ENCODE measurements around the gene IL15RA. TPM values are rescaled to one million over a fixed set of nuclear protein-coding genes. Genes with fewer than 3 reads are reported as not detected.

The IL15RA gene
- total and polyA plus RNA-seq, 7 experiments from 2014 or later = 2.9 to 24.9 (median 5.6) TPM

- ChIA-PET CTCF (no interaction called here), POLR2A (no interaction called here)
- Mint-ChIP-seq H3K27me3 (peaks cover 0 to 21% (median 6%) of the 10 kb centered on the region in 5 donors), H3K27ac (peak overlapping the region in 1 of 9 donors; percentile 64), H3K4me1 (peaks cover 12 to 37% (median 20%) of the 10 kb centered on the region in 7 donors), H3K4me3 (no peak overlapping the region), H3K36me3 (peaks cover 0 to 19% (median 0%) of the 10 kb centered on the region in 5 donors), H3K9me3 (peaks cover 0 to 13% (median 0%) of the 10 kb centered on the region in 11 donors)
- H3K36me3 ChIP-seq (ENCODE audit: control insufficient read depth in 2 of 3, insufficient read depth in 3 of 3, low read length in 3 of 3) = no peaks in the 10 kb centered on the region
- peaks cover 0 to 7% of the 10 kb centered on the region in 2 donors for H3K4me1 ChIP-seq (ENCODE audit: control insufficient read depth in 2 of 2, insufficient read depth in 2 of 2, low read length in 2 of 2)
- ATAC-seq (peak; percentile 40), DNase-seq (no peak)
- H3K9me3 ChIP-seq (ENCODE audit: control insufficient read depth in 2 of 3, low read length in 3 of 3) = peaks cover 0 to 4% (median 0%) of the 10 kb centered on the region in 3 experiments
- no peak overlapping the region for H3K27ac ChIP-seq (ENCODE audit: low read depth, low read length)
- intact Hi-C loops (cut with micrococcal nuclease) = no loop called here
- H3K27me3 ChIP-seq (ENCODE audit: control insufficient read depth in 2 of 2, insufficient read depth in 2 of 2, low read length in 2 of 2) = no peaks in the 10 kb centered on the region
- H3K4me3 ChIP-seq (ENCODE audit: low read length) = no peak overlapping the region
Observed at GRCh38 chr10:6002809-6003510, 25.6 kb upstream of the IL15RA start.

- Mint-ChIP-seq H3K27me3 (peaks cover 0 to 26% (median 6%) of the 10 kb centered on the region in 5 donors), H3K36me3 (peaks cover 0 to 1% (median 0%) of the 10 kb centered on the region in 5 donors), H3K9me3 (peaks cover 0 to 5% (median 0%) of the 10 kb centered on the region in 11 donors), H3K4me1 (peaks cover 10 to 32% (median 20%) of the 10 kb centered on the region in 7 donors), H3K4me3 (no peak overlapping the region), H3K27ac (peak overlapping the region in 1 of 9 donors; percentile 51)
- ChIA-PET POLR2A (no interaction called here), CTCF (no interaction called here)
- ATAC-seq (no peak), DNase-seq (no peak)
- Histone ChIP-seq H3K9me3 (ENCODE audit: control insufficient read depth in 2 of 3, low read length in 3 of 3) (no peaks in the 10 kb centered on the region), H3K4me1 (ENCODE audit: control insufficient read depth in 2 of 2, insufficient read depth in 2 of 2, low read length in 2 of 2) (peaks cover 0 to 7% of the 10 kb centered on the region in 2 donors), H3K27ac (ENCODE audit: low read depth, low read length) (no peak overlapping the region), H3K36me3 (ENCODE audit: control insufficient read depth in 2 of 3, insufficient read depth in 3 of 3, low read length in 3 of 3) (no peaks in the 10 kb centered on the region), H3K4me3 (ENCODE audit: low read length) (no peak overlapping the region), H3K27me3 (ENCODE audit: control insufficient read depth in 2 of 2, insufficient read depth in 2 of 2, low read length in 2 of 2) (no peaks in the 10 kb centered on the region)
- intact Hi-C loops (cut with micrococcal nuclease) = no loop called here
Observed at GRCh38 chr10:5999440-6000165, 22.3 kb upstream of the IL15RA start.

- no peak for DNase-seq
- peaks cover 5 to 17% (median 10%) of the 10 kb centered on the region in 7 donors for H3K4me1 Mint-ChIP-seq
- ChIA-PET POLR2A (no interaction called here), CTCF (interaction anchor here (0.9 kb wide), 1 partner anchor 18 kb away, joined by 3 read pairs; no protein-coding TSS in a partner anchor)
- no peaks in the 10 kb centered on the region for H3K36me3 ChIP-seq (ENCODE audit: control insufficient read depth in 2 of 3, insufficient read depth in 3 of 3, low read length in 3 of 3)
- peaks cover 0 to 7% (median 0%) of the 10 kb centered on the region in 3 experiments for H3K9me3 ChIP-seq (ENCODE audit: control insufficient read depth in 2 of 3, low read length in 3 of 3)
- peaks cover 0 to 4% of the 10 kb centered on the region in 2 donors for H3K27me3 ChIP-seq (ENCODE audit: control insufficient read depth in 2 of 2, insufficient read depth in 2 of 2, low read length in 2 of 2)
- H3K9me3 Mint-ChIP-seq = peaks cover 3 to 23% (median 7%) of the 10 kb centered on the region in 11 donors
- H3K4me3 ChIP-seq (ENCODE audit: low read length) = no peak overlapping the region
- H3K36me3 Mint-ChIP-seq = peaks cover 0 to 8% (median 6%) of the 10 kb centered on the region in 5 donors
- no peak overlapping the region for H3K27ac ChIP-seq (ENCODE audit: low read depth, low read length)
- peaks cover 0 to 44% (median 6%) of the 10 kb centered on the region in 5 donors for H3K27me3 Mint-ChIP-seq
- intact Hi-C loops (cut with micrococcal nuclease) = no loop called here
- ATAC-seq = no peak
- H3K4me3 Mint-ChIP-seq = no peak overlapping the region
- no peak overlapping the region for H3K27ac Mint-ChIP-seq
- peaks cover 0 to 6% of the 10 kb centered on the region in 2 donors for H3K4me1 ChIP-seq (ENCODE audit: control insufficient read depth in 2 of 2, insufficient read depth in 2 of 2, low read length in 2 of 2)
Observed at GRCh38 chr10:5996696-5997095, 19.4 kb upstream of the IL15RA start.

GRCh38 chr10:5992398-5992797 lies 15.1 kb upstream of the IL15RA start:
- Mint-ChIP-seq H3K27me3 (peaks cover 0 to 38% (median 0%) of the 10 kb centered on the region in 5 donors), H3K4me3 (no peak overlapping the region), H3K9me3 (peaks cover 5 to 31% (median 13%) of the 10 kb centered on the region in 11 donors), H3K36me3 (peaks cover 0 to 18% (median 11%) of the 10 kb centered on the region in 5 donors), H3K4me1 (peaks cover 0 to 13% (median 0%) of the 10 kb centered on the region in 7 donors), H3K27ac (no peak overlapping the region)
- Histone ChIP-seq H3K27ac (ENCODE audit: low read depth, low read length) (no peak overlapping the region), H3K4me3 (ENCODE audit: low read length) (no peak overlapping the region), H3K27me3 (ENCODE audit: control insufficient read depth in 2 of 2, insufficient read depth in 2 of 2, low read length in 2 of 2) (peaks cover 0 to 4% of the 10 kb centered on the region in 2 donors), H3K36me3 (ENCODE audit: control insufficient read depth in 2 of 3, insufficient read depth in 3 of 3, low read length in 3 of 3) (no peaks in the 10 kb centered on the region), H3K9me3 (ENCODE audit: control insufficient read depth in 2 of 3, low read length in 3 of 3) (peaks cover 0 to 10% (median 0%) of the 10 kb centered on the region in 3 experiments), H3K4me1 (ENCODE audit: control insufficient read depth in 2 of 2, insufficient read depth in 2 of 2, low read length in 2 of 2) (no peaks in the 10 kb centered on the region)
- intact Hi-C loops (cut with micrococcal nuclease) = no loop called here
- CTCF ChIA-PET = no interaction called here
- POLR2A ChIA-PET = no interaction called here
- ATAC-seq = no peak
- no peak for DNase-seq

- peaks cover 0 to 10% (median 0%) of the 10 kb centered on the region in 3 experiments for H3K9me3 ChIP-seq (ENCODE audit: control insufficient read depth in 2 of 3, low read length in 3 of 3)
- POLR2A ChIA-PET = no interaction called here
- CTCF ChIA-PET = no interaction called here
- Mint-ChIP-seq H3K27ac (no peak overlapping the region), H3K4me1 (peaks cover 0 to 14% (median 0%) of the 10 kb centered on the region in 7 donors), H3K9me3 (peaks cover 5 to 31% (median 13%) of the 10 kb centered on the region in 11 donors), H3K36me3 (peaks cover 0 to 18% (median 11%) of the 10 kb centered on the region in 5 donors), H3K4me3 (no peak overlapping the region), H3K27me3 (peaks cover 0 to 33% (median 0%) of the 10 kb centered on the region in 5 donors)
- no peak overlapping the region for H3K27ac ChIP-seq (ENCODE audit: low read depth, low read length)
- no peak for DNase-seq
- no peaks in the 10 kb centered on the region for H3K36me3 ChIP-seq (ENCODE audit: control insufficient read depth in 2 of 3, insufficient read depth in 3 of 3, low read length in 3 of 3)
- intact Hi-C loops (cut with micrococcal nuclease) = no loop called here
- no peaks in the 10 kb centered on the region for H3K4me1 ChIP-seq (ENCODE audit: control insufficient read depth in 2 of 2, insufficient read depth in 2 of 2, low read length in 2 of 2)
- H3K4me3 ChIP-seq (ENCODE audit: low read length) = no peak overlapping the region
- ATAC-seq = no peak
- peaks cover 0 to 4% of the 10 kb centered on the region in 2 donors for H3K27me3 ChIP-seq (ENCODE audit: control insufficient read depth in 2 of 2, insufficient read depth in 2 of 2, low read length in 2 of 2)
Observed at GRCh38 chr10:5991708-5992107, 14.4 kb upstream of the IL15RA start.

GRCh38 chr10:5989756-5990155 lies 12.4 kb upstream of the IL15RA start:
- Mint-ChIP-seq H3K9me3 (peaks cover 5 to 31% (median 12%) of the 10 kb centered on the region in 11 donors), H3K4me1 (peaks cover 0 to 14% (median 0%) of the 10 kb centered on the region in 7 donors), H3K36me3 (peaks cover 0 to 18% (median 11%) of the 10 kb centered on the region in 5 donors), H3K4me3 (no peak overlapping the region), H3K27me3 (peaks cover 0 to 20% (median 3%) of the 10 kb centered on the region in 5 donors), H3K27ac (no peak overlapping the region)
- ATAC-seq = no peak
- Histone ChIP-seq H3K27me3 (ENCODE audit: control insufficient read depth in 2 of 2, insufficient read depth in 2 of 2, low read length in 2 of 2) (peaks cover 0 to 4% of the 10 kb centered on the region in 2 donors), H3K27ac (ENCODE audit: low read depth, low read length) (no peak overlapping the region), H3K9me3 (ENCODE audit: control insufficient read depth in 2 of 3, low read length in 3 of 3) (peaks cover 0 to 10% (median 0%) of the 10 kb centered on the region in 3 experiments), H3K4me1 (ENCODE audit: control insufficient read depth in 2 of 2, insufficient read depth in 2 of 2, low read length in 2 of 2) (no peaks in the 10 kb centered on the region), H3K4me3 (ENCODE audit: low read length) (no peak overlapping the region), H3K36me3 (ENCODE audit: control insufficient read depth in 2 of 3, insufficient read depth in 3 of 3, low read length in 3 of 3) (no peaks in the 10 kb centered on the region)
- no peak for DNase-seq
- CTCF ChIA-PET = no interaction called here
- intact Hi-C loops (cut with micrococcal nuclease) = no loop called here
- POLR2A ChIA-PET = no interaction called here
